Putamen (tissue), 1 donor: ENCODE measurements around the gene TSPAN12.
A peak's percentile ranks its signal among the peaks of the same experiment; 100 is the strongest.
"Not testable (repeated sequence)": the region's sequence is repeated elsewhere in the genome, so short reads cannot be mapped to it uniquely, and the experiment has no call there.

Experiments used
- DNase-seq: peaks from one replicate; pipeline ENCODE4 v3.0.0-alpha.2; 2016; ENCODE audit warnings: low spot score

TSPAN12 gene, protein sequence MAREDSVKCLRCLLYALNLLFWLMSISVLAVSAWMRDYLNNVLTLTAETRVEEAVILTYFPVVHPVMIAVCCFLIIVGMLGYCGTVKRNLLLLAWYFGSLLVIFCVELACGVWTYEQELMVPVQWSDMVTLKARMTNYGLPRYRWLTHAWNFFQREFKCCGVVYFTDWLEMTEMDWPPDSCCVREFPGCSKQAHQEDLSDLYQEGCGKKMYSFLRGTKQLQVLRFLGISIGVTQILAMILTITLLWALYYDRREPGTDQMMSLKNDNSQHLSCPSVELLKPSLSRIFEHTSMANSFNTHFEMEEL

DNA sequence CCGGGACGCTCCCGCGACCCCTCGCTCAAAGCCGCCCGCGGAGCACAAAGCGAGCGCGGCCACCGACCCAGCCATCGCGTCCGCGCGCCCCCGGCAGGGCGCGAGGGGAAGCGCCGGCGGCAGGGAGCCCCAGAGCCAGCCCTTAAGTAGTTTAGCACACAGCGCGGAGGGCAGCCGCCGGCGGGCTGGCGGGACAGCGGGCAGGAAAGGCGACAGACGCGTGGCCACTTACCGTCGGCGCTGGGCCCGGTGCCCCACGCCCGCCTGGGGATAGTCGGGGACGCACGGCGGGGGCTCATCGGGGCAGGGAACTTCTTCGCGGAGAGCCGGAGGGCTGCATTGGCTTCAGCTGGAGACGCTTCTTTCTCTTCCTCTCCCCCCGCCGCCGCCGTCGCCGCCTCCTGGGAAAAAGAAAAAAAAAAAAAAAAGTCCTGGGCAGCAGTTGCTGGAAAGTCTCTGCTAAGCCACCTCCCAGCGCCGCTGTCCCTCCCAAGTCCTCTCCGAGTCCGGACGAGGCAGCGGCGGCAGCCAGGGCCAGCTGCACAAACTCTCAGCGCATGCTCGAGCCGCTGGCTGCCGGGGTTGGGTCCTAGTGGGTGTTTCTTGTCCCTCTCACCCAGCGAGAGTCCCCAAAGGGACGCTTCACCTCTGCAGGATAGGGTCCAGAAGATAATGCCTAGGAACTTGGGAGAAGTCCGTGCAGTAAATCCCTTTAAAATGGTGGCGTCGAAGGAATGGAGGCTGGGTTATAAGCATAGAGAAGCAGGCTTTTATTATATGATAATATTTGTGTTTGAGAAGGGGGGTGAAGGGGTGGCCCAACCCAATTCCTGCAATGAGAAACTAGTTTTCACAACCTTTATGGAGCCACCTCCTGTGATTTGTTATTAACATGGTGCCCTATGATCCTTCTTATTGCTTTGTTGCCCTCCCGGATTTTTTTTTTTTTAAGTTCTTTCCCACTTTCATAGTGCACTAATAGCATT is at the start of gene TSPAN12:
TSS of gene TSPAN12 (minus strand) at position 557 of the 986 bp plus-strand sequence. CDS start 1,381 bp downstream, outside the sequence.
- peak; percentile 49 for DNase-seq

DNA sequence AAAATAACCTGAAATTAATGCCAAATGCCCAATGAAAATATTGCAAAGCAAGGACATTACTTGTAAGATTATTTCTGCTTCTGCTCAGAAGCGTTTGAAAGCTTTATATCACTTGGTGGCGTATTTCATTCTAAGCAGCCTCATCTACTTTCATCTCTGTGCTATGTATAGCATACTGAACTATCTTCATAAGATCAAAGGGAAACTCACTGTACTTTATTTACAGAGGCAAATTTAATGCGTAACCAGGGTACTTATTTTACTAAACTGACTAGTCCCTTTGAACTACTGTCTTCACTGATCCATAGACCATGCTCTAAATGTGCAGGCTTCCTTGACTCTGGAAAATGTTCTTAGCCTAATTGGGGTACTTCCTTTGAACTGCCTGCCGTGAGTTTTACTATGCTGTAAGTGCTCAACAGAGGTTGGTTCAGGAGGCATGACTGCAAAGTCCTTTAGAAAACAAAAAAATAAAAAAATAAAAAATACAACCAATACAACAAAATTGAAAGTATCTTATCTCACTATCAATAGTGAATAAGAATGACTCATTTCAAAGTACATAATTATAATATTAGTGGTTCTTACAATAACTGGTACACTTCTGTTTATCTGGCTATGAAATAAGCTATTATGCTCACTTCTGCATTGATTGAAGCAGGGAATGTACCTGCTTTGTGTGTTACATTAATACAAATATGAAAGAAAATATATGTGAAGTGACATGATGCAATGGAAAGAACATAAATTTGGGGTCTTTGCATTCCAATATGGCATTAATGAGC is 41.0 kb upstream of the TSPAN12 start:
- DNase-seq: no peak

- not testable (repeated sequence) for DNase-seq
Observed at GRCh38 chr7:120895253-120895652, 37.3 kb upstream of the TSPAN12 start.

- not testable (repeated sequence) for DNase-seq
Observed at GRCh38 chr7:120885602-120886001, 27.7 kb upstream of the TSPAN12 start.

GRCh38 chr7:120877701-120878100 is 19.8 kb upstream of the TSPAN12 start:
- DNase-seq: no peak

- no peak for DNase-seq
Observed at GRCh38 chr7:120876922-120877321, 19.0 kb upstream of the TSPAN12 start.

DNA sequence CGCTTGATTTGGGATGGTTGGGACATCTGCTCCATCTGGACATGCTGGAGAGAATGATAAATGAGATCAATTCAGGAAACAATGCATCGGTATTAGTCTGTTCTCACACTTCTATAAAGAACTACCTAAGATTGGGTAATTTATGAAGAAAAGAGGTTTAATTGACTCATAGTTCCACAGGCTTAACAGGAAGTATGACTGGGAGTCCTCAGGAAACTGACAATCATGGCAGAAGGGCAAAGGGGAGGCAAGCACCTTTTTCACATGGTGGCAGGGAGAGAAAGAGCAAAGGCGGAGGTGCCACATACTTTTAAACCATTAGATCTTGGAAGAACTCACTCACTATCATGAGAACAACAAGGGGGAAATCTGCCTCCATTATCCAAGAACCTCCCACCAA is 16.8 kb upstream of the TSPAN12 start:
- no peak for DNase-seq

GRCh38 chr7:120874016-120874415 is 16.1 kb upstream of the TSPAN12 start:
- DNase-seq: no peak

- DNase-seq: no peak
Observed at GRCh38 chr7:120873401-120873800, 15.5 kb upstream of the TSPAN12 start.

- DNase-seq: no peak
Observed at GRCh38 chr7:120869700-120870099, 11.8 kb upstream of the TSPAN12 start.

DNA sequence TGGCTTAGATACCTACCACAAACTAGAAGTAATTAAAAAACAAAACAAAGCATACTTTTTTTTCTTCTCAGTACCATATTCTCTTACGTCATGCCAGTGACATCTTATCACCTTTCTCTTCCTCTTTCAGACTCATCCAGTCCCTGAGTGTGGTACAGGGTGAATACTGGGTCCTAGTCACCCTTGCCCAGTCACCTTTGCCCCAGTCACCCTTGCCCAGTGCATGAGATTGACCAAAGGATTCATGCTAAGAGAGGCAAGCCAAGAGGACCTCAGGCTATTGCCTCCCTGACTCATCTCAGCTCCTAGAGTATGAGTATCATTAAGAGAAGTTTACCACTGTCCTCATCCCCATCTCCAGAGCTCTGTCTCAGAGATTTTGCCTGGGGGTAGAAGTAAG is 10.0 kb upstream of the TSPAN12 start:
- no peak for DNase-seq

GRCh38 chr7:120865191-120865981 is 7.4 kb upstream of the TSPAN12 start:
- DNase-seq: no peak

- no peak for DNase-seq
Observed at GRCh38 chr7:120864141-120864900, 6.4 kb upstream of the TSPAN12 start.

GRCh38 chr7:120862987-120863590 is 5.1 kb upstream of the TSPAN12 start:
- DNase-seq: no peak

DNA sequence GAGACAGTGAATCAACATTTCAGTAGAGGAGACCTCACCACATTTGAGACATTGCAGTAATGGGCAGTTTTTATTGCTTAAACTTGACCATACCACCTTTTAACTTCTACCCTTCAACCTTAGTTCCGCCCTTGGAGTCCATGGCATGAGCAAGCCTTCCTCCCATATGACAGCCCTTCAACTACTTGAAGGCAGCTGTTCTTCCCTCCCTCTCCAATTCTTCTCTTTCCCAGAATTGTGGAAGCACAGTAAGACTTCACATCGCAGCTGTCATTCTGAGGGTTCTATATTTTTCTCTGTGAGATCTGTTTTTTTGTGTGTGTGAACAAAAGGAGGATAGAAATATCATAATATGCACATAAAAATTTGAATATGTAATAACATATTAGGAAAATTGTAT is 2.2 kb upstream of the TSPAN12 start:
- no peak for DNase-seq

DNA sequence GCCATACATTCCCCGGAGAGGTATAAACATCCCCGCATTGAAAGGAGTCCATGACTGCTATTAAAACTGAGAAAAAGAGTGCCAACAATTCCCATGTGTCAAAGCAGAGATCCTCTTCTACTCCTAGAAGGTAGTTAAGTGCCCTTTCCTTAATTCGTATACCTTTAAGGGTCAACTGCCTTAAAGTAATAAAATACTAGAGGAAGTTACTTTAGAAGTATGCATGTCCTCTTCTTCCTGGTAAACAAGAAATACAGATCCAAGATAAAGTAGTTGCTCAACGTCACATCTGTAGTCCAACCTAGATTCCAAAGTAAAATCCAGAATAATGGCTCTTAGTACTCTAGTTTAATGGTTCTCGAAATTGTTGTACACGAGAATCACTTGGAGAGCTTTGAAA is 1.5 kb upstream of the TSPAN12 start:
- no peak for DNase-seq

- DNase-seq: peak; percentile 6
Observed at GRCh38 chr7:120856621-120857352, 1.2 kb downstream of the TSPAN12 start.

DNA sequence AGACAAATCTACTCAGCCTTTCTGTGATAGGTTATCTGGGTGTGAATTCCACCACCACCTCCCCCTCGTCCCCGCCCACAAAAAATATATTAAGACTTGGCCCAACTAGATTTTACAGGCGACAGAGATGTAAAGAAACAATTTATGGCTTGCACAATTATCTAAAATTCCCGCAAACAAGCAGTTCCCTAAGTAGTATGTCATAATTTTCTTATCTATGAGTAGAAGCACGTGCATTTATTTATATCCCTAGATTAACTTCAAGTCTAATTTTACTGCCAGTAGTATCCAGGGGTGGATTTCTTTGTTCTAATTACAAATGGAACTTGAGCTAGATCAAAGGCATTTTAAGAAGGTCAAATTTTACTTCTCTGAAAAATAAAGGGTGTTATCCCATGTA is 1.7 kb downstream of the TSPAN12 start:
- no peak for DNase-seq

GRCh38 chr7:120852700-120853099 is 5.2 kb downstream of the TSPAN12 start:
- no peak for DNase-seq
